HepG2 (cell line): ENCODE results near the gene NPIPB6. TPM values are rescaled to one million over a fixed set of nuclear protein-coding genes. Genes with fewer than 3 reads are reported as not detected.

ENCODE experiments used
- ASH2L ChIP-seq: fragments of 300-600, 200-600 bp; sonication (generic); IDR thresholded peaks from 2 replicates; pipeline ENCODE4 v1.7.0; 2017; ENCODE audit warnings: low read depth, mild to moderate bottlenecking, moderate library complexity, mixed read lengths, low read length; ENCODE audit not compliant: insufficient read length
- ATAD3A ChIP-seq: sonication (generic); formaldehyde crosslinking; IDR thresholded peaks from 2 replicates; pipeline ENCODE4 v1.4.0; 2020; ENCODE audit warnings: missing genetic modification reagents
- CENPT ChIP-seq: sonication (generic); formaldehyde crosslinking; IDR thresholded peaks from 2 replicates; pipeline ENCODE4 v1.8.0; 2022; ENCODE audit warnings: low read depth, mild to moderate bottlenecking, moderate library complexity, missing genetic modification reagents
- CTCF ChIP-seq: sonication (generic); formaldehyde crosslinking; IDR thresholded peaks from 2 replicates; pipeline ENCODE4 v1.5.0; 2020; ENCODE audit warnings: mild to moderate bottlenecking, missing genetic modification reagents, moderate library complexity
- ELF3 ChIP-seq: IDR thresholded peaks from 2 replicates; pipeline ENCODE4 v1.6.1; 2016; ENCODE audit warnings: missing genetic modification reagents, missing compliant biosample characterization
- NFKB2 ChIP-seq: sonication (generic); formaldehyde crosslinking; IDR thresholded peaks from 2 replicates; pipeline ENCODE4 v1.4.0; 2020; ENCODE audit warnings: missing genetic modification reagents, borderline replicate concordance
- SMAD3 ChIP-seq: sonication (generic); formaldehyde crosslinking; IDR thresholded peaks from 2 replicates; pipeline ENCODE4 v1.4.0; 2020; ENCODE audit warnings: missing genetic modification reagents
- SPEN ChIP-seq: sonication (generic); formaldehyde crosslinking; IDR thresholded peaks from 2 replicates; pipeline ENCODE4 v1.5.1; 2020; ENCODE audit warnings: low read depth, mild to moderate bottlenecking, missing genetic modification reagents
- ZBTB40 ChIP-seq, 2 experiments: fragments of 450-650 bp in 1 of 2; sonication (generic) in 1 of 2; formaldehyde crosslinking in 1 of 2; IDR thresholded peaks; 2 replicates each; pipeline versions ENCODE4 v1.6.1 to v1.8.0; 2016 to 2022; ENCODE audit warnings: antibody characterized with exemption in 1 of 2, mild to moderate bottlenecking in 1 of 2, missing genetic modification reagents in 1 of 2
- ZMYM2 ChIP-seq: sonication (generic); formaldehyde crosslinking; IDR thresholded peaks from 2 replicates; pipeline ENCODE4 v1.8.0; 2022; ENCODE audit warnings: mild to moderate bottlenecking, missing genetic modification reagents
- ZNF432 ChIP-seq: sonication (generic); formaldehyde crosslinking; IDR thresholded peaks from 2 replicates; pipeline ENCODE4 v1.5.0; 2020; ENCODE audit warnings: missing genetic modification reagents, mild to moderate bottlenecking, borderline replicate concordance
- ZNF44 ChIP-seq: sonication (generic); formaldehyde crosslinking; IDR thresholded peaks from 2 replicates; pipeline ENCODE4 v1.5.1; 2020; ENCODE audit warnings: mild to moderate bottlenecking, missing genetic modification reagents
- ZNF761 ChIP-seq: sonication (generic); formaldehyde crosslinking; conservative IDR thresholded peaks from 2 replicates; pipeline ENCODE4 v1.4.0; 2020; ENCODE audit warnings: mild to moderate bottlenecking, missing genetic modification reagents
- ZNF790 ChIP-seq: sonication (generic); formaldehyde crosslinking; IDR thresholded peaks from 2 replicates; pipeline ENCODE4 v1.8.0; 2022; ENCODE audit warnings: missing genetic modification reagents, mild to moderate bottlenecking, borderline replicate concordance
- ZSCAN30 ChIP-seq: sonication (generic); formaldehyde crosslinking; IDR thresholded peaks from 2 replicates; pipeline ENCODE4 v1.5.0; 2020; ENCODE audit warnings: mild to moderate bottlenecking, missing genetic modification reagents
- polyA plus RNA-seq, 8 experiments: library from polyadenylated mRNA; depleted of rRNA in 3 of 8; stranded (reverse) in 7 of 8; unstranded in 1 of 8; fragments of >200 nt; fragmentation: Illumina TruSeq in 4 of 8; extraction: Trizol in 4 of 8; gene quantifications; 2 replicates each; pipeline versions ENCODE4 v1.2.1 to v1.2.3, GENCODE V29; 2011 to 2016; ENCODE audit warnings: low read depth in 4 of 8, missing spikeins in 1 of 8, mixed read lengths in 1 of 8; ENCODE audit not compliant: insufficient read depth in 1 of 8
- total RNA-seq, 5 experiments: library from RNA; depleted of rRNA; stranded (reverse); fragments of >200 nt; fragmentation: Illumina TruSeq; extraction: Trizol; gene quantifications; 2 replicates each; pipeline ENCODE4 v1.2.3, GENCODE V29; 2016; ENCODE audit warnings: low read depth in 1 of 5

NPIPB6 gene
- total and polyA plus RNA-seq, 2 of the 13 experiments (the other 11 are each of a cell fraction or from before 2014, with no cell fraction given), result 0.25 TPM; not detected in 1

DNA sequence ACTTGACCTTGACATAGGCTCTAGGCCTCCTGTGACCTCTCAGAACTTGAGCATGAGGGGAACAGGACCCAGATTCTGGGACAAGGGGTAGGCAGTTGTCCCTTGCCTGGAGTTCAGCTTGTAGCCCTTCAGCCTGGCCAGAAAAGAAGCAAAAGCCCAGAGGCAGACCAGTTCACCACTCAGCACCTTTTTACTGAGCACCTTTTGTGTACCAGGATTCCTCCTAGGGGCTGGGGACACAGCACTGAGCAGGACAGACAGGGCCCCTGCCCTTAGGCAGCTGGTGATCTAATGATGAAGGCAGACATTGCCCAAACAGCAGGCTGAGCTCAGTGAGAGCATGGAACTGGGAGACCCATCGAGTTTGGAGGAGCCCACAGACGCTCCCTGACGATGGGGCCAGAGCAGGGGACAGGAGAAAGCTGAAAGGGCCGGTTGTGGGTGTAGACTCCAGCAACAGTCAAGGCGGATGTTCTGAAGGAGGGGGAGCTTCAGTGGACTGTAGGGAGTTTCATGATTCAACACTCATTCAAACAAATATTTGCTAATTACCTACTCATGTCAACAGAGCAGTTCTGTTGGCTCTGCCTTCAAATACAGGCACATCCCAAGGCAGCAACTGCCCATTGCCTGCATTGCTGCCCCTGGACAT, 38.9 kb downstream of the NPIPB6 start (continued):
- TF ChIP-seq ZSCAN30 (CRISPR knock-in tag) (no peak), SMAD3 (CRISPR knock-in tag) (no peak), ASH2L (no peak), SPEN (CRISPR knock-in tag) (no peak), CENPT (CRISPR knock-in tag) (no peak), ELF3 (CRISPR knock-in tag) (peak; percentile 65; the same call in 1 of the 2 replicates), CTCF (CRISPR knock-in tag) (no peak; the same call in 1 of the 2 replicates), ZNF44 (no peak), ZNF790 (CRISPR knock-in tag) (no peak), ATAD3A (CRISPR knock-in tag) (no peak), NFKB2 (CRISPR knock-in tag) (no peak), ZBTB40 (IDR thresholded peaks at IDR 0.05) (no peak), ZBTB40 (CRISPR knock-in tag; IDR thresholded peaks at IDR 0.05) (no peak), ZMYM2 (CRISPR knock-in tag) (no peak), ZNF761 (CRISPR knock-in tag) (no peak), ZNF432 (CRISPR knock-in tag) (no peak)
